Endothelial cell (in vitro differentiated cells): Measurements from ENCODE around the gene RANBP3. TPM values are rescaled to one million over a fixed set of nuclear protein-coding genes. Genes with fewer than 3 reads are reported as not detected.
A peak's percentile ranks its signal among the peaks of the same experiment; 100 is the strongest.

ENCODE experiments used
- DNase-seq: peaks from one replicate; pipeline ENCODE4 v3.0.0; 2021; ENCODE audit warnings: low spot score
- H3K27ac Mint-ChIP-seq: one replicate; pipeline ENCODE4 v1.8.0; 2021; ENCODE audit warnings: mixed read lengths, inconsistent platforms; ENCODE audit not compliant: unreplicated experiment
- H3K27me3 Mint-ChIP-seq: one replicate; pipeline ENCODE4 v1.8.0; 2021; ENCODE audit warnings: mild to moderate bottlenecking, moderate library complexity, mixed read lengths, inconsistent platforms; ENCODE audit not compliant: unreplicated experiment
- H3K36me3 Mint-ChIP-seq: one replicate; pipeline ENCODE4 v1.8.0; 2021; ENCODE audit warnings: mild to moderate bottlenecking, low read depth, mixed read lengths, inconsistent platforms; ENCODE audit not compliant: unreplicated experiment
- H3K4me1 Mint-ChIP-seq: one replicate; pipeline ENCODE4 v1.8.0; 2021; ENCODE audit warnings: mild to moderate bottlenecking, mixed read lengths, inconsistent platforms; ENCODE audit not compliant: unreplicated experiment
- H3K4me3 Mint-ChIP-seq: one replicate; pipeline ENCODE4 v1.8.0; 2021; ENCODE audit warnings: mild to moderate bottlenecking, mixed read lengths, inconsistent platforms; ENCODE audit not compliant: unreplicated experiment
- H3K9me3 Mint-ChIP-seq: one replicate; pipeline ENCODE4 v1.8.0; 2021; ENCODE audit warnings: mixed read lengths, inconsistent platforms; ENCODE audit not compliant: unreplicated experiment
- CTCF ChIP-seq: fragments of 200-600 bp; sonication (generic); IDR thresholded peaks from one replicate; pipeline ENCODE4 v1.5.0; 2021; ENCODE audit warnings: antibody characterized with exemption; ENCODE audit not compliant: unreplicated experiment
- total RNA-seq: library from RNA; stranded (reverse); fragmentation: NEBNext Ultra II Directional; extraction: Animal tissue kit (Norgen Biotek cat#: 25700); gene quantifications from one replicate; pipeline ENCODE4 v1.2.1, GENCODE V29; 2021; ENCODE audit not compliant: unreplicated experiment

The RANBP3 gene
- total RNA-seq, 1 donor from 2014 or later, result 69.5 TPM

- no peaks in the 10 kb centered on the region for H3K4me1 Mint-ChIP-seq
- TF ChIP-seq CTCF, result no peak
- no peaks in the 10 kb centered on the region for H3K9me3 Mint-ChIP-seq
- DNase-seq, result no peak
- H3K4me3 Mint-ChIP-seq, result no peak overlapping the region
- H3K36me3 Mint-ChIP-seq, result no peaks in the 10 kb centered on the region
- H3K27me3 Mint-ChIP-seq, result peaks cover 7% of the 10 kb centered on the region
- peak overlapping the region; percentile 67 for H3K27ac Mint-ChIP-seq
These were observed 34.7 kb upstream of the RANBP3 start for GRCh38 chr19:6012426-6013170.

- TF ChIP-seq CTCF, result no peak
- no peaks in the 10 kb centered on the region for H3K36me3 Mint-ChIP-seq
- no peaks in the 10 kb centered on the region for H3K4me1 Mint-ChIP-seq
- no peak overlapping the region for H3K27ac Mint-ChIP-seq
- H3K27me3 Mint-ChIP-seq, result peaks cover 5% of the 10 kb centered on the region
- H3K9me3 Mint-ChIP-seq, result no peaks in the 10 kb centered on the region
- no peak for DNase-seq
- H3K4me3 Mint-ChIP-seq, result no peak overlapping the region
These were observed 33.9 kb upstream of the RANBP3 start for GRCh38 chr19:6011794-6012193.

GRCh38 chr19:6011206-6011605 lies 33.3 kb upstream of the RANBP3 start:
- H3K27me3 Mint-ChIP-seq, result peaks cover 5% of the 10 kb centered on the region

GRCh38 chr19:6010107-6010506 lies 32.2 kb upstream of the RANBP3 start:
- DNase-seq, result no peak
- no peak overlapping the region for H3K4me3 Mint-ChIP-seq
- TF ChIP-seq CTCF, result no peak
- no peaks in the 10 kb centered on the region for H3K4me1 Mint-ChIP-seq
- H3K27me3 Mint-ChIP-seq, result peaks cover 5% of the 10 kb centered on the region
- H3K36me3 Mint-ChIP-seq, result no peaks in the 10 kb centered on the region
- H3K27ac Mint-ChIP-seq, result no peak overlapping the region
- H3K9me3 Mint-ChIP-seq, result no peaks in the 10 kb centered on the region

More at GRCh38 chr19:6011206-6011605, 33.3 kb upstream of the RANBP3 start:
- no peak for TF ChIP-seq CTCF
- Mint-ChIP-seq H3K4me3 (no peak overlapping the region), H3K27ac (no peak overlapping the region), H3K36me3 (no peaks in the 10 kb centered on the region), H3K9me3 (no peaks in the 10 kb centered on the region), H3K4me1 (no peaks in the 10 kb centered on the region)
- no peak for DNase-seq

- Mint-ChIP-seq H3K27me3 (peaks cover 5% of the 10 kb centered on the region), H3K4me3 (no peak overlapping the region), H3K9me3 (no peaks in the 10 kb centered on the region), H3K27ac (no peak overlapping the region), H3K4me1 (no peaks in the 10 kb centered on the region), H3K36me3 (no peaks in the 10 kb centered on the region)
- no peak for DNase-seq
- TF ChIP-seq CTCF, result no peak
These were observed 29.9 kb upstream of the RANBP3 start for GRCh38 chr19:6007866-6008265.
